Measurements from ENCODE around the gene BLTP3A.
"Not testable (repeated sequence)": the region's sequence is repeated elsewhere in the genome, so short reads cannot be mapped to it uniquely, and the experiment has no call there.

Gene BLTP3A

GRCh38 chr6:34792605-34793500 is 970 bp downstream of the BLTP3A start:
- peak overlapping the region; percentile 93 for H3K27ac ChIP-seq
- no peaks in the 10 kb centered on the region for H3K27me3 ChIP-seq
- H3K4me3 ChIP-seq = peak overlapping the region; percentile 92
- H4K20me1 ChIP-seq = peaks cover 47% of the 10 kb centered on the region
- H3K4me1 ChIP-seq = peaks cover 22% of the 10 kb centered on the region
- H3K9ac ChIP-seq = peak overlapping the region; percentile 96
- peak; percentile 34; the same call in 1 of the 2 replicates for TF ChIP-seq Cebpa-rat (IDR thresholded peaks at IDR 0.05)
- no peaks in the 10 kb centered on the region for H3K36me3 ChIP-seq
- peak overlapping the region; percentile 95 for H3K4me2 ChIP-seq
- H3K9me3 ChIP-seq = peaks cover 4% of the 10 kb centered on the region

- Histone ChIP-seq H3K4me1 (peaks cover 22% of the 10 kb centered on the region), H3K27me3 (no peaks in the 10 kb centered on the region), H3K4me2 (peak overlapping the region; percentile 95), H3K27ac (no peak overlapping the region), H3K9me3 (no peaks in the 10 kb centered on the region), H3K4me3 (0 out of 2 replicates have a peak overlapping the region, but pooled peaks have one; percentile 92), H4K20me1 (peaks cover 58% of the 10 kb centered on the region), H3K36me3 (no peaks in the 10 kb centered on the region), H3K9ac (no peak overlapping the region)
- TF ChIP-seq Cebpa-rat (IDR thresholded peaks at IDR 0.05) = no peak
Measured at GRCh38 chr6:34793877-34794276, 2.0 kb downstream of the BLTP3A start.

- H3K36me3 ChIP-seq = no peaks in the 10 kb centered on the region
- no peak overlapping the region for H3K27ac ChIP-seq
- H3K9ac ChIP-seq = 0 out of 2 replicates have a peak overlapping the region, but pooled peaks have one; percentile 2
- H3K9me3 ChIP-seq = no peaks in the 10 kb centered on the region
- no peak for TF ChIP-seq Cebpa-rat (IDR thresholded peaks at IDR 0.05)
- no peak overlapping the region for H3K4me2 ChIP-seq
- H4K20me1 ChIP-seq = peaks cover 78% of the 10 kb centered on the region
- H3K27me3 ChIP-seq = no peaks in the 10 kb centered on the region
- H3K4me1 ChIP-seq = peaks cover 16% of the 10 kb centered on the region
- no peak overlapping the region for H3K4me3 ChIP-seq
Measured at GRCh38 chr6:34795836-34796425, 4.0 kb downstream of the BLTP3A start.

GRCh38 chr6:34798057-34798456 is 6.2 kb downstream of the BLTP3A start:
- H3K9me3 ChIP-seq = no peaks in the 10 kb centered on the region
- TF ChIP-seq Cebpa-rat (IDR thresholded peaks at IDR 0.05) = no peak

GRCh38 chr6:34799547-34799946 is 7.7 kb downstream of the BLTP3A start:
- Histone ChIP-seq H3K4me2 (no peak overlapping the region), H3K36me3 (no peaks in the 10 kb centered on the region), H3K9ac (no peak overlapping the region), H3K9me3 (no peaks in the 10 kb centered on the region), H3K4me1 (no peaks in the 10 kb centered on the region), H4K20me1 (peaks cover 99% of the 10 kb centered on the region), H3K27ac (no peak overlapping the region), H3K27me3 (no peaks in the 10 kb centered on the region), H3K4me3 (no peak overlapping the region)
- no peak for TF ChIP-seq Cebpa-rat (IDR thresholded peaks at IDR 0.05)

More at GRCh38 chr6:34798057-34798456, 6.2 kb downstream of the BLTP3A start:
- Histone ChIP-seq H3K4me3 (no peak overlapping the region), H4K20me1 (peaks cover 98% of the 10 kb centered on the region), H3K4me1 (peaks cover 10% of the 10 kb centered on the region), H3K27me3 (no peaks in the 10 kb centered on the region), H3K36me3 (no peaks in the 10 kb centered on the region), H3K27ac (no peak overlapping the region), H3K9ac (no peak overlapping the region), H3K4me2 (no peak overlapping the region)

GRCh38 chr6:34804543-34804942 is 12.7 kb downstream of the BLTP3A start:
- peaks cover 100% of the 10 kb centered on the region for H4K20me1 ChIP-seq
- H3K27ac ChIP-seq = no peak overlapping the region
- H3K4me2 ChIP-seq = no peak overlapping the region
- H3K4me1 ChIP-seq = no peaks in the 10 kb centered on the region
- TF ChIP-seq Cebpa-rat (IDR thresholded peaks at IDR 0.05) = no peak
- H3K4me3 ChIP-seq = no peak overlapping the region
- H3K36me3 ChIP-seq = no peaks in the 10 kb centered on the region
- H3K9me3 ChIP-seq = no peaks in the 10 kb centered on the region
- H3K9ac ChIP-seq = no peak overlapping the region
- H3K27me3 ChIP-seq = no peaks in the 10 kb centered on the region

- H3K27me3 ChIP-seq, H3K9ac ChIP-seq, H3K27ac ChIP-seq, H3K4me3 ChIP-seq, H3K36me3 ChIP-seq, H3K9me3 ChIP-seq, H3K4me2 ChIP-seq, H3K4me1 ChIP-seq: not testable (repeated sequence)
- peaks cover 100% of the 10 kb centered on the region for H4K20me1 ChIP-seq
Measured at GRCh38 chr6:34805074-34805473, 13.2 kb downstream of the BLTP3A start.

- Histone ChIP-seq H3K4me3 (no peak overlapping the region), H3K36me3 (0 out of 2 replicates have a peak, but pooled peaks cover 8% of the 10 kb centered on the region), H3K4me2 (no peak overlapping the region), H4K20me1 (peaks cover 96% of the 10 kb centered on the region), H3K27me3 (no peaks in the 10 kb centered on the region), H3K27ac (no peak overlapping the region), H3K4me1 (no peaks in the 10 kb centered on the region), H3K9ac (no peak overlapping the region), H3K9me3 (no peaks in the 10 kb centered on the region)
- no peak for TF ChIP-seq Cebpa-rat (IDR thresholded peaks at IDR 0.05)
Measured at GRCh38 chr6:34806738-34807453, 15.0 kb downstream of the BLTP3A start.

GRCh38 chr6:34808473-34808872 is 16.6 kb downstream of the BLTP3A start:
- peaks cover 96% of the 10 kb centered on the region for H4K20me1 ChIP-seq
- not testable (repeated sequence) for H3K9me3 ChIP-seq, H3K4me2 ChIP-seq, H3K9ac ChIP-seq, H3K4me3 ChIP-seq, H3K4me1 ChIP-seq, H3K36me3 ChIP-seq, H3K27ac ChIP-seq, H3K27me3 ChIP-seq

- H3K9me3 ChIP-seq, H3K4me1 ChIP-seq, H3K4me3 ChIP-seq, H3K27me3 ChIP-seq, H3K27ac ChIP-seq, H3K4me2 ChIP-seq, H3K9ac ChIP-seq, H3K36me3 ChIP-seq: not testable (repeated sequence)
- peaks cover 96% of the 10 kb centered on the region for H4K20me1 ChIP-seq
Measured at GRCh38 chr6:34809419-34809818, 17.5 kb downstream of the BLTP3A start.

All from BLaER1 (cell line).